ENCODE results near the gene SF3B5. TPM values are rescaled to one million over a fixed set of nuclear protein-coding genes. Genes with fewer than 3 reads are reported as not detected.
"Not testable (repeated sequence)": the region's sequence is repeated elsewhere in the genome, so short reads cannot be mapped to it uniquely, and the experiment has no call there.

Gene SF3B5
- total RNA-seq, 1 donor from 2014 or later, result 98.2 TPM

GRCh38 chr6:144104898-144105487 lies 9.6 kb upstream of the SF3B5 start:
- DNase-seq (ENCODE audit: low read depth in 2 of 2), result peak; percentile 83 to 87

- no peak for DNase-seq (ENCODE audit: low read depth in 2 of 2)
Measured at GRCh38 chr6:144104488-144104887, 9.1 kb upstream of the SF3B5 start.

- no peak for DNase-seq (ENCODE audit: low read depth in 2 of 2)
Measured at GRCh38 chr6:144103026-144103563, 7.7 kb upstream of the SF3B5 start.

- no peak for DNase-seq (ENCODE audit: low read depth in 2 of 2)
Measured at GRCh38 chr6:144098993-144099392, 3.6 kb upstream of the SF3B5 start.

GRCh38 chr6:144094731-144095133 lies 641 bp downstream of the SF3B5 start:
- no peak for DNase-seq (ENCODE audit: low read depth in 2 of 2)

- DNase-seq (ENCODE audit: low read depth in 2 of 2), result no peak
Measured at GRCh38 chr6:144093658-144094057, 1.7 kb downstream of the SF3B5 start.

- no peak for DNase-seq (ENCODE audit: low read depth in 2 of 2)
Measured at GRCh38 chr6:144093236-144093635, 2.1 kb downstream of the SF3B5 start.

GRCh38 chr6:144090384-144090783 lies 5.0 kb downstream of the SF3B5 start:
- no peak for DNase-seq (ENCODE audit: low read depth in 2 of 2)

- no peak for DNase-seq (ENCODE audit: low read depth in 2 of 2)
Measured at GRCh38 chr6:144087789-144088426, 7.5 kb downstream of the SF3B5 start.

GRCh38 chr6:144086959-144087358 lies 8.4 kb downstream of the SF3B5 start:
- DNase-seq (ENCODE audit: low read depth in 2 of 2), result no peak

GRCh38 chr6:144083172-144083571 lies 12.2 kb downstream of the SF3B5 start:
- no peak for DNase-seq (ENCODE audit: low read depth in 2 of 2)

GRCh38 chr6:144082412-144082811 lies 13.0 kb downstream of the SF3B5 start:
- not testable (repeated sequence) for DNase-seq (ENCODE audit: low read depth in 2 of 2)

- DNase-seq (ENCODE audit: low read depth in 2 of 2), result no peak
Measured at GRCh38 chr6:144077871-144078270, 17.5 kb downstream of the SF3B5 start.

GRCh38 chr6:144075875-144076274 lies 19.5 kb downstream of the SF3B5 start:
- DNase-seq (ENCODE audit: low read depth in 2 of 2), result no peak

- no peak for DNase-seq (ENCODE audit: low read depth in 2 of 2)
Measured at GRCh38 chr6:144075187-144075586, 20.2 kb downstream of the SF3B5 start.

GRCh38 chr6:144073024-144073423 lies 22.3 kb downstream of the SF3B5 start:
- DNase-seq (ENCODE audit: low read depth in 2 of 2), result no peak

- no peak for DNase-seq (ENCODE audit: low read depth in 2 of 2)
Measured at GRCh38 chr6:144069506-144069905, 25.9 kb downstream of the SF3B5 start.

GRCh38 chr6:144068794-144069193 lies 26.6 kb downstream of the SF3B5 start:
- no peak for DNase-seq (ENCODE audit: low read depth in 2 of 2)

- DNase-seq (ENCODE audit: low read depth in 2 of 2), result no peak
Measured at GRCh38 chr6:144066741-144067484, 28.5 kb downstream of the SF3B5 start.

GRCh38 chr6:144066255-144066654 lies 29.1 kb downstream of the SF3B5 start:
- no peak for DNase-seq (ENCODE audit: low read depth in 2 of 2)

GRCh38 chr6:144065213-144065660 lies 30.1 kb downstream of the SF3B5 start:
- no peak for DNase-seq (ENCODE audit: low read depth in 2 of 2)

Measured in lung microvascular endothelial cell (primary cell).